SKM-1 (cell line): ENCODE measurements around the gene HHATL.

Experiments
- DNase-seq: peaks from one replicate; lab custom pipeline; 2025; ENCODE audit not compliant: unreplicated experiment; lab: John Stamatoyannopoulos, UW

The HHATL gene

DNA sequence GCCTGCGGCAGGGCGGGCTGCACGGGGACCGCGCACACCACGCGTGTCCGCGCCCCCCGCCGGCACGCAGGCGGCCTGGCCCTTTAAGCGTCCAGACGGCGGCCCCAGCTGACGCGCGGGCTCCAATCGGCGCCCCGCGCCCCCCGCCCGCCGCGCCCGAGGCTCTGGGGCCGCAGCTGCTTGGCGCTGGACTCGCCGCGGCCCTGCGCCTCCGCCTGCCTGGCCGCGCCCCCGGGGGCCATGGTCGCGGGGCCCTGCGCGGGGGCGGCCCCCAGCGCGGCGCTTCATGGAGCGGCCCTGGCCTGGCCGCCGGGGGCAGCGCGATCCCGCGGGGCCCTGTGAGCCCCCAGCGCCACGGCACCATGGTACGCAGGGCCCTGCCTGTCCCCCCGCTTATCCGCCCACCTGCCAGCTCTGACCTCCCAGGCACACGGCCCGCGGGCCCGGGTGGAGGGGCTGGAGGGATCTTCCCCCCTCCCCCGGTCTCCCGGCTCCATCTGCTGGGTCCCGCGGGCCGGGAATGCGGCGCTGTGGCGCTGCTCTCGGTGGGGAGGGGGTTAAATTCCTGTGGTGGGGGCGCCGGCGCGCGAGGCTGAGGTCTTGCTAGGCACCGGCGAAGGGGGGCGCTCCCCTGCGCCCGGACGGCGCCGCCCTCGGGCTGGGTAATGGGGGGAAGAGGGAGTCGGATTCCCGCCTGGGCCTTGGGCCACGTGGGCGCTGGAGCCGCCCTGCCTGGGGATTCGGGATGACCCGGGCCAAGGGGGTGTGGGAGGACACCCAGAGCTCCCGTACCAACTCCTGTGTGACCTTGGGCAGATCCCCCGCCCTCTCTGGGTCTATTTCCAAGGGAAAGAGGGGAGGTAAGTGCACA, 48.0 kb downstream of the HHATL start:
- DNase-seq: no peak

GRCh38 chr3:42653560-42654330, 48.9 kb downstream of the HHATL start, which contains the start of gene ZBTB47:
Gene ZBTB47 (plus strand): TSS chr3:42653697. CDS start chr3:42658356, 4,659 bp downstream.
- DNase-seq: no peak

DNA sequence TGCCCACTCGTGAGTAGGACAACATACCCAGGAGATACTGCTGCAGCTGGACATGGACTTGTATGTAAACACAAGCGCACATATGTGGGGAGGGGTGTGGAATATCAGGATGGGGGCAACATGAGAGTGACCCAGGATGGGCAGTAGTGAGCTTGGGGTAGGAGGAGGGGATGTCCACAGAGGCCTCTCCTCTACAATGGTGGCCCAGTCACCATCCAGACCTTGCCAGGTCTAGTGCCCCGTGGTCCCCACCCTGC, 49.4 kb downstream of the HHATL start:
- DNase-seq: no peak

GRCh38 chr3:42652611-42653302, 49.8 kb downstream of the HHATL start:
- peak; percentile 83 for DNase-seq

- DNase-seq: no peak
These were observed 50.4 kb downstream of the HHATL start for GRCh38 chr3:42652251-42652610.

- DNase-seq: no peak
These were observed 51.1 kb downstream of the HHATL start for GRCh38 chr3:42651248-42652091.

- no peak for DNase-seq
These were observed 52.8 kb downstream of the HHATL start for GRCh38 chr3:42649783-42650182.

DNA sequence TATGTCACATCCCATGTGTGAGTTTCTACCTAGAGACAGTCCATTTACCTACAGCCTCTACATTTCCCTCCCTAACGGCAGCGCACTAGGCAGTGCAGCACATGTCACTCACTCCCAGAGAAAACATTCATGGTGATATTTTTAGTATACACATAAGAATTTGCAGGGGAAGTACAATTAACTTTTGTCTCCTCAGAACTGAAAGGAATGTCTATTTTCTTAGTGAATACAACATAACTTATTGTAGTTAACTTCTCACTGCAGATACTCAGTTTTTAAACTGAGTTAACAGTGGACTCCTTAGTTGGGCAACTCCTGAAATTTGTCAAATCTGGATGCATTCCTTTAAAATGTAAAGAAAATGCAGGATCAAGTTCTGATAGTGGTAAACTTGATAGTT, 53.6 kb downstream of the HHATL start:
- DNase-seq: no peak

GRCh38 chr3:42647821-42648459, 54.7 kb downstream of the HHATL start:
- DNase-seq: no peak
